Astrocyte (in vitro differentiated cells and primary cell): ENCODE data around the gene TOMM70. TPM values are rescaled to one million over a fixed set of nuclear protein-coding genes. Genes with fewer than 3 reads are reported as not detected.

ENCODE experiments used
- DNase-seq: peaks from one replicate; pipeline ENCODE4 v3.0.0-alpha.2; 2010; ENCODE audit warnings: low read depth
- FAIRE-seq: peaks from 2 replicates; lab custom pipeline; 2011; peaks lifted over from hg19 to GRCh38; lab: Jason Lieb, UNC
- H2AFZ ChIP-seq: 2 replicates; pipeline ENCODE4 v1.6.0; 2012; ENCODE audit warnings: low read depth, low read length, inconsistent platforms
- H3K27ac ChIP-seq: 2 replicates; pipeline ENCODE4 v1.5.1; 2011; ENCODE audit warnings: low read depth, low read length, inconsistent platforms
- H3K27me3 ChIP-seq: 2 replicates; pipeline ENCODE4 v1.6.0; 2011; ENCODE audit warnings: low read length, inconsistent platforms; ENCODE audit not compliant: insufficient read depth
- H3K36me3 ChIP-seq: 2 replicates; pipeline ENCODE4 v1.5.1; 2011; ENCODE audit warnings: low read length, inconsistent platforms; ENCODE audit not compliant: insufficient read depth
- H3K4me1 ChIP-seq: 2 replicates; pipeline ENCODE4 v1.5.1; 2011; ENCODE audit warnings: low read length, inconsistent platforms; ENCODE audit not compliant: insufficient read depth
- H3K4me2 ChIP-seq: 2 replicates; pipeline ENCODE4 v1.6.0; 2012; ENCODE audit warnings: low read length, inconsistent platforms
- H3K4me3 ChIP-seq: 2 replicates; pipeline ENCODE4 v1.5.1; 2011; ENCODE audit warnings: low read depth, mild to moderate bottlenecking, low read length, inconsistent platforms; ENCODE audit not compliant: insufficient read depth
- H3K79me2 ChIP-seq: 2 replicates; pipeline ENCODE4 v1.6.0; 2012; ENCODE audit warnings: mild to moderate bottlenecking, low read length, inconsistent platforms; ENCODE audit not compliant: insufficient read depth
- H3K9ac ChIP-seq: 2 replicates; pipeline ENCODE4 v1.6.0; 2012; ENCODE audit warnings: mild to moderate bottlenecking, low read length, inconsistent platforms
- H3K9me3 ChIP-seq: 2 replicates; pipeline ENCODE4 v1.5.1; 2012; ENCODE audit warnings: low read depth, mild to moderate bottlenecking, low read length, inconsistent platforms; ENCODE audit not compliant: insufficient read depth
- H4K20me1 ChIP-seq: 2 replicates; pipeline ENCODE4 v1.6.0; 2012; ENCODE audit warnings: low read length, inconsistent platforms; ENCODE audit not compliant: insufficient read depth
- H3K27ac Mint-ChIP-seq: one replicate; pipeline ENCODE4 v1.8.0; 2021; ENCODE audit warnings: mild to moderate bottlenecking, mixed read lengths; ENCODE audit not compliant: unreplicated experiment
- H3K27me3 Mint-ChIP-seq: one replicate; pipeline ENCODE4 v1.8.0; 2021; ENCODE audit warnings: low read depth, mixed read lengths; ENCODE audit not compliant: unreplicated experiment
- H3K36me3 Mint-ChIP-seq: one replicate; pipeline ENCODE4 v1.8.0; 2021; ENCODE audit warnings: low read depth, mixed read lengths; ENCODE audit not compliant: unreplicated experiment
- H3K4me1 Mint-ChIP-seq: one replicate; pipeline ENCODE4 v1.8.0; 2021; ENCODE audit warnings: low read depth, mixed read lengths; ENCODE audit not compliant: unreplicated experiment
- H3K4me3 Mint-ChIP-seq: one replicate; pipeline ENCODE4 v1.8.0; 2021; ENCODE audit warnings: mild to moderate bottlenecking, moderate library complexity, mixed read lengths; ENCODE audit not compliant: unreplicated experiment
- H3K9me3 Mint-ChIP-seq: one replicate; pipeline ENCODE4 v1.8.0; 2021; ENCODE audit warnings: mild to moderate bottlenecking, mixed read lengths; ENCODE audit not compliant: unreplicated experiment
- EZH2 ChIP-seq: IDR thresholded peaks from 2 replicates; pipeline ENCODE4 v1.6.1; 2012; ENCODE audit warnings: mild to moderate bottlenecking, low read length, inconsistent platforms; ENCODE audit not compliant: insufficient read depth
- total RNA-seq: library from RNA; stranded (reverse); gene quantifications from 2 replicates; pipeline ENCODE4 v1.2.1, GENCODE V29; 2021
- TF ChIP-seq, protein P1 (sequence below): IDR thresholded peaks from 2 replicates; pipeline ENCODE4 v1.5.1; 2011; ENCODE audit warnings: low read depth, mild to moderate bottlenecking, inconsistent platforms, low read length, moderate library complexity; ENCODE audit not compliant: insufficient read depth

The TOMM70 gene
- total RNA-seq, 1 donor from 2014 or later, result 48.9 TPM

DNA sequence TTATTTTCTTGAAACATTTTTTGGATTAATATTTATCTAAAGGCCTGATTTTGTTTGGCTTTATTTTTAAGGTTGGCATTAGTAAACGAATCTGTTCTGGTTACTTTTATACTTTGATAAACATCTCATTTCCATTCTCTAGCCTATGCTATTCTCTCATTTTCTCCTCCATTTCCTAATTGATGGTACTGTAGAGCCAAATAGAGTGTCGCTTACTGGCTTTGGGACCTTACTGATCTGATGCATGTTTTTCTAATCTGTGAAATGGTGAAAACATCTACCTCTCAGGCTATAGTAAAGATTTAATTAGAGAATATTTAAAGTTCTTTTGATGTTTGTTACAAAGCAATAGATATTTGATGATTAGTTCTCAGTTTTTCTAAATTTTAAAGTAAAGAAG, 2.0 kb upstream of the TOMM70 start:
- peaks cover 48% of the 10 kb centered on the region for H3K79me2 ChIP-seq
- Mint-ChIP-seq H3K27ac (peak overlapping the region; percentile 65), H3K27me3 (no peaks in the 10 kb centered on the region), H3K9me3 (peaks cover 3% of the 10 kb centered on the region), H3K4me3 (peak overlapping the region; percentile 92), H3K4me1 (peaks cover 13% of the 10 kb centered on the region), H3K36me3 (peaks cover 1% of the 10 kb centered on the region)
- no peaks in the 10 kb centered on the region for H3K27me3 ChIP-seq
- peaks cover 11% of the 10 kb centered on the region for H3K4me1 ChIP-seq
- H2AFZ ChIP-seq, result no peak overlapping the region
- peak overlapping the region; percentile 82 for H3K4me3 ChIP-seq
- H3K4me2 ChIP-seq, result peak overlapping the region; percentile 96
- no peak overlapping the region for H3K27ac ChIP-seq
- H3K9me3 ChIP-seq, result no peaks in the 10 kb centered on the region
- TF ChIP-seq EZH2, result no peak
- TF ChIP-seq, protein P1, sequence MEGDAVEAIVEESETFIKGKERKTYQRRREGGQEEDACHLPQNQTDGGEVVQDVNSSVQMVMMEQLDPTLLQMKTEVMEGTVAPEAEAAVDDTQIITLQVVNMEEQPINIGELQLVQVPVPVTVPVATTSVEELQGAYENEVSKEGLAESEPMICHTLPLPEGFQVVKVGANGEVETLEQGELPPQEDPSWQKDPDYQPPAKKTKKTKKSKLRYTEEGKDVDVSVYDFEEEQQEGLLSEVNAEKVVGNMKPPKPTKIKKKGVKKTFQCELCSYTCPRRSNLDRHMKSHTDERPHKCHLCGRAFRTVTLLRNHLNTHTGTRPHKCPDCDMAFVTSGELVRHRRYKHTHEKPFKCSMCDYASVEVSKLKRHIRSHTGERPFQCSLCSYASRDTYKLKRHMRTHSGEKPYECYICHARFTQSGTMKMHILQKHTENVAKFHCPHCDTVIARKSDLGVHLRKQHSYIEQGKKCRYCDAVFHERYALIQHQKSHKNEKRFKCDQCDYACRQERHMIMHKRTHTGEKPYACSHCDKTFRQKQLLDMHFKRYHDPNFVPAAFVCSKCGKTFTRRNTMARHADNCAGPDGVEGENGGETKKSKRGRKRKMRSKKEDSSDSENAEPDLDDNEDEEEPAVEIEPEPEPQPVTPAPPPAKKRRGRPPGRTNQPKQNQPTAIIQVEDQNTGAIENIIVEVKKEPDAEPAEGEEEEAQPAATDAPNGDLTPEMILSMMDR, result no peak
- H3K9ac ChIP-seq, result peak overlapping the region; percentile 94
- peaks cover 20% of the 10 kb centered on the region for H4K20me1 ChIP-seq
- FAIRE-seq, result no peak
- DNase-seq, result no peak
- H3K36me3 ChIP-seq, result no peaks in the 10 kb centered on the region

DNA sequence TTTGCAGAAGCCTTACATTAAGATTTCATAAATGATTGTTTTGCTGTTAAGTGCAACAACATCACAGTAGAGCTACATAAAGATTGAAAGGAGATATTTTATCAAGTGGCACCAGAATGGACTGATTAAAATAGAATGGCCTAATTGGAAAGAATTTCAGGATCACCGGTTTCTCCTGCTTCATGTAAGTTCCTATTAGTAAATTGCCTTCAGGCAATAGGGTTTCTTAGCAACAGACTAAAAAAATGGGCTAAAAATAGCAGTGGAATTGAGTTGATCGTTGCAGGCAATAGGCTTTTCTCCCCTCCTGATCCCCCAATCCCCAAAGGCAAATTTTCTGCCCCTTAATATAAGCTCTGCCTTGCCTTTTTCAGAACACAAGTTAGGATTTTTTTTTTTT, 1.4 kb upstream of the TOMM70 start:
- Histone ChIP-seq H3K27ac (peak overlapping the region; percentile 95), H3K4me1 (peaks cover 11% of the 10 kb centered on the region), H3K36me3 (no peaks in the 10 kb centered on the region), H2AFZ (no peak overlapping the region), H3K4me3 (peak overlapping the region; percentile 82), H3K27me3 (no peaks in the 10 kb centered on the region), H3K9ac (peak overlapping the region; percentile 94), H4K20me1 (peaks cover 25% of the 10 kb centered on the region), H3K79me2 (peaks cover 53% of the 10 kb centered on the region), H3K4me2 (peak overlapping the region; percentile 96), H3K9me3 (no peaks in the 10 kb centered on the region)
- DNase-seq (peak; percentile 63), FAIRE-seq (no peak)
- Mint-ChIP-seq H3K9me3 (no peaks in the 10 kb centered on the region), H3K36me3 (no peaks in the 10 kb centered on the region), H3K4me1 (peaks cover 12% of the 10 kb centered on the region), H3K27ac (peak overlapping the region; percentile 99), H3K27me3 (no peaks in the 10 kb centered on the region), H3K4me3 (peak overlapping the region; percentile 92)
- TF ChIP-seq EZH2, result no peak
- TF ChIP-seq, protein P1, result no peak

DNA sequence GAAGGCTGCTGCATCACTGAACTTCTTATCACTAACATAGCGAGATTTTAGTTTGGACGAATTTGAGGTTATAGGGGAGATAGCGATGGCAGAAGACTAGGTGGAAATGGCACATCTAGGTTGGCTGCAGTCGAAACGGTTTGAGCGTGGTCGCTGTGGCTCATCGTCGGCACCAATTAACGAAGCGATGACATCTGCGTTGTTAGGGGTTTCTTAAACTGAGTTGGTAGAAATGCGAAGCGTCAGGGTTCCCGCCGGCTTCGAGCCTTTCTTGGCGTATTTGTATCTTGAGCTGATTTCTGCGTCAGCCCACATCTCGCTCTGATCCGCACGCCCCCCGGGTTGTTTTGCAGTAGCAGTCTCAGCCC, 769 bp upstream of the TOMM70 start:
- H4K20me1 ChIP-seq, result peaks cover 31% of the 10 kb centered on the region
- peak overlapping the region; percentile 96 for H3K4me2 ChIP-seq
- peak overlapping the region; percentile 94 for H3K9ac ChIP-seq
- FAIRE-seq (no peak), DNase-seq (peak; percentile 55)
- H3K27me3 ChIP-seq, result no peaks in the 10 kb centered on the region
- Mint-ChIP-seq H3K36me3 (no peaks in the 10 kb centered on the region), H3K4me3 (peak overlapping the region; percentile 92), H3K4me1 (peaks cover 12% of the 10 kb centered on the region), H3K27ac (peak overlapping the region; percentile 99), H3K27me3 (no peaks in the 10 kb centered on the region), H3K9me3 (no peaks in the 10 kb centered on the region)
- H3K27ac ChIP-seq, result peak overlapping the region; percentile 95
- TF ChIP-seq, protein P1, result no peak
- no peak for TF ChIP-seq EZH2
- H2AFZ ChIP-seq, result peak overlapping the region; percentile 86
- H3K9me3 ChIP-seq, result no peaks in the 10 kb centered on the region
- peaks cover 11% of the 10 kb centered on the region for H3K4me1 ChIP-seq
- peaks cover 58% of the 10 kb centered on the region for H3K79me2 ChIP-seq
- H3K36me3 ChIP-seq, result no peaks in the 10 kb centered on the region
- H3K4me3 ChIP-seq, result peak overlapping the region; percentile 82
